AG04449 (cell line): ENCODE data around the gene NCMAP.

ENCODE experiments used
- CTCF ChIA-PET: fragments of 350-600 bp; formaldehyde crosslinking; extraction: SDS; loops from one replicate; lab custom pipeline; 2021; ENCODE audit warnings: antibody characterized with exemption; lab: Yijun Ruan, JAX
- POLR2A ChIA-PET: fragments of 400-600, 350-600 bp; formaldehyde crosslinking; extraction: SDS; loops from one replicate; lab custom pipeline; 2020; ENCODE audit warnings: antibody characterized with exemption, inconsistent platforms; lab: Yijun Ruan, JAX
- DNase-seq: peaks from one replicate; pipeline ENCODE4 v3.0.0-alpha.2; 2010; ENCODE audit warnings: low read depth, low spot score
- H3K4me3 ChIP-seq: 2 replicates; pipeline ENCODE4 v1.5.1; 2011; ENCODE audit warnings: low read depth, mild to moderate bottlenecking, control low read depth, low read length
- CTCF ChIP-seq: IDR thresholded peaks from one replicate; pipeline ENCODE4 v1.5.1; 2011; ENCODE audit warnings: mild to moderate bottlenecking, moderate library complexity, low read length, control low read depth, inconsistent platforms; ENCODE audit not compliant: insufficient read depth; ENCODE audit errors: missing control alignments

NCMAP gene

GRCh38 chr1:24551290-24551959, 4.5 kb upstream of the NCMAP start:
- CTCF ChIA-PET = no interaction called here
- POLR2A ChIA-PET = no interaction called here
- no peak for TF ChIP-seq CTCF
- H3K4me3 ChIP-seq = no peak overlapping the region
- DNase-seq = no peak

GRCh38 chr1:24551960-24552571, 3.8 kb upstream of the NCMAP start:
- CTCF ChIA-PET = no interaction called here
- POLR2A ChIA-PET = no interaction called here
- no peak for DNase-seq

GRCh38 chr1:24553931-24554330, 2.0 kb upstream of the NCMAP start:
- ChIA-PET CTCF (interaction anchor here (2.5 kb wide), 1 partner anchor 33 kb away, joined by 6 read pairs; no protein-coding TSS in a partner anchor), POLR2A (no interaction called here)
- H3K4me3 ChIP-seq = no peak overlapping the region
- no peak for TF ChIP-seq CTCF
- DNase-seq = no peak

More at GRCh38 chr1:24551960-24552571, 3.8 kb upstream of the NCMAP start:
- TF ChIP-seq CTCF = no peak
- no peak overlapping the region for H3K4me3 ChIP-seq

GRCh38 chr1:24554714-24555113, 1.2 kb upstream of the NCMAP start:
- ChIA-PET POLR2A (no interaction called here), CTCF (interaction anchor here (1.6 to 2.5 kb wide), 2 partner anchors 12 to 33 kb away, joined by 6 to 8 read pairs; no protein-coding TSS in a partner anchor)
- no peak for TF ChIP-seq CTCF
- DNase-seq = no peak
- H3K4me3 ChIP-seq = no peak overlapping the region

- CTCF ChIA-PET = no interaction called here
- H3K4me3 ChIP-seq = no peak overlapping the region
- TF ChIP-seq CTCF = no peak
- POLR2A ChIA-PET = no interaction called here
- DNase-seq = no peak
Observed at GRCh38 chr1:24556414-24556795, 518 bp downstream of the NCMAP start.

GRCh38 chr1:24557220-24557619, 1.3 kb downstream of the NCMAP start:
- CTCF ChIA-PET = interaction anchor here (0.9 to 2.1 kb wide), 4 partner anchors 10 to 141 kb away, joined by 3 to 7 read pairs (median 4); no protein-coding TSS in a partner anchor
- no peak overlapping the region for H3K4me3 ChIP-seq
- no peak for DNase-seq
- POLR2A ChIA-PET = no interaction called here
- TF ChIP-seq CTCF = no peak
